Brain microvascular endothelial cell (primary cell): Measurements from ENCODE around the gene PFN3.

ENCODE experiments used
- DNase-seq: peaks from one replicate; pipeline ENCODE4 v3.0.0-alpha.2; 2020
- H3K27ac ChIP-seq: fragments of 250-450 bp; sonication (Bioruptor Pico); 2 replicates; pipeline ENCODE4 v1.5.1; 2020; ENCODE audit warnings: mild to moderate bottlenecking, moderate library complexity
- H3K27me3 ChIP-seq: fragments of 250-450 bp; sonication (Bioruptor Pico); replicated peaks from 2 replicates; pipeline ENCODE4 v1.5.1; 2020; ENCODE audit warnings: mild to moderate bottlenecking
- H3K36me3 ChIP-seq: fragments of 250-450 bp; sonication (Bioruptor Pico); replicated peaks from 2 replicates; pipeline ENCODE4 v1.5.1; 2020; ENCODE audit warnings: mild to moderate bottlenecking
- H3K4me3 ChIP-seq: 2 replicates; pipeline ENCODE4 v1.5.1; 2011; ENCODE audit warnings: low read depth, mild to moderate bottlenecking, control low read depth, low read length, moderate library complexity
- in situ Hi-C: cut with HindIII; loops from 2 replicates; pipeline ENCODE4 v1.10.0; 2017; ENCODE audit warnings: low sequenced_read_pairs, low pct_ligation_motif_present
- TF ChIP-seq, protein P1 (sequence below): IDR thresholded peaks from 2 replicates; pipeline ENCODE4 v1.5.1; 2011; ENCODE audit warnings: low read depth, mild to moderate bottlenecking, moderate library complexity, low read length, control low read depth, inconsistent platforms; ENCODE audit errors: missing control alignments

The PFN3 gene

DNA sequence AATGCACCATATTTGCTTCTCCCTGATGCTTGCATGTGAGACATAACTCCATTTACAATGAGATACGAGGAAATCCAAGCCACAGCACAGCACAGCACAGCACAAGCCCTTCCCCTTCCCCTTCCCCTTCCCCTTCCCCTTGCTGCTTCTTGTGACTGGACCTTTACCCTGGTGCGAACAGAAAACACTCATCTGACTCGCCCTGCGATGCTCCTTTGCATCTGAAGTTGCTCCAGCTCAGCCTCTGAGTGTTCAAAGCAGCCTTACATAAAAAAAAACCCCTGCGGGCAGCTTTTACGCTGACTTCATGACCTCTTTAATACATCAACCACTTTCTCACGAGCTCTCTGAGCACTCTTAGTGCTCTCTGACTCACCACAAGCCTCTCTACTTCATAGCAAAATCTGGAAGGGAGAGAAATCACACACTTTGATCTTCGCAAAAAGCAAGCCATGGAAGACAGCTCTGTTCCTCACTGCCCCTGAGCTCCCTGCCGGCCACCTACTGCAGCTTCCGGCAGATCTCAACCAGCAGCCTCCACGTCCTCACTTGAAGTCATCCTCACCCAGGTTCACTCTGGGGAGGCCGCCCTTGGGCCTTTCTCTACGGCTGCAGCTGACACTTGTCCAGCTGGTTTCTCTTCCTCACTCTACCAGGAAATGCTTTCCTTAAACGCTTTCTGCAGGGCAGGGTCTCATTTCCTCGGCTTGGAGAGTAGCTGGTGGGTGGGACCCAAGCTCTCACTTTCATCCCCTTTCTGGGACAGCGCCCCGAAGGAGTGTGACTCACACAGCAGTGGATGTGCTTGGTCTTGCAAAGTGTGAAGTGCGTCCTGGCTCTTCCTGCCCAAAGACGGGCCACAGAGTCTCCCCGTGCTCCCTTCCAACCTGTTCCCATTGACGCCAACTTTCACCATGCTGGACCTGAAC is 11.0 kb downstream of the PFN3 start:
- H3K27me3 ChIP-seq = no peaks in the 10 kb centered on the region
- no peaks in the 10 kb centered on the region for H3K36me3 ChIP-seq
- in situ Hi-C loops = no loop called here
- peak; percentile 91 for DNase-seq
- TF ChIP-seq, protein P1, sequence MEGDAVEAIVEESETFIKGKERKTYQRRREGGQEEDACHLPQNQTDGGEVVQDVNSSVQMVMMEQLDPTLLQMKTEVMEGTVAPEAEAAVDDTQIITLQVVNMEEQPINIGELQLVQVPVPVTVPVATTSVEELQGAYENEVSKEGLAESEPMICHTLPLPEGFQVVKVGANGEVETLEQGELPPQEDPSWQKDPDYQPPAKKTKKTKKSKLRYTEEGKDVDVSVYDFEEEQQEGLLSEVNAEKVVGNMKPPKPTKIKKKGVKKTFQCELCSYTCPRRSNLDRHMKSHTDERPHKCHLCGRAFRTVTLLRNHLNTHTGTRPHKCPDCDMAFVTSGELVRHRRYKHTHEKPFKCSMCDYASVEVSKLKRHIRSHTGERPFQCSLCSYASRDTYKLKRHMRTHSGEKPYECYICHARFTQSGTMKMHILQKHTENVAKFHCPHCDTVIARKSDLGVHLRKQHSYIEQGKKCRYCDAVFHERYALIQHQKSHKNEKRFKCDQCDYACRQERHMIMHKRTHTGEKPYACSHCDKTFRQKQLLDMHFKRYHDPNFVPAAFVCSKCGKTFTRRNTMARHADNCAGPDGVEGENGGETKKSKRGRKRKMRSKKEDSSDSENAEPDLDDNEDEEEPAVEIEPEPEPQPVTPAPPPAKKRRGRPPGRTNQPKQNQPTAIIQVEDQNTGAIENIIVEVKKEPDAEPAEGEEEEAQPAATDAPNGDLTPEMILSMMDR = peak; percentile 5
- peak overlapping the region; percentile 89 for H3K27ac ChIP-seq
- no peak overlapping the region for H3K4me3 ChIP-seq

DNA sequence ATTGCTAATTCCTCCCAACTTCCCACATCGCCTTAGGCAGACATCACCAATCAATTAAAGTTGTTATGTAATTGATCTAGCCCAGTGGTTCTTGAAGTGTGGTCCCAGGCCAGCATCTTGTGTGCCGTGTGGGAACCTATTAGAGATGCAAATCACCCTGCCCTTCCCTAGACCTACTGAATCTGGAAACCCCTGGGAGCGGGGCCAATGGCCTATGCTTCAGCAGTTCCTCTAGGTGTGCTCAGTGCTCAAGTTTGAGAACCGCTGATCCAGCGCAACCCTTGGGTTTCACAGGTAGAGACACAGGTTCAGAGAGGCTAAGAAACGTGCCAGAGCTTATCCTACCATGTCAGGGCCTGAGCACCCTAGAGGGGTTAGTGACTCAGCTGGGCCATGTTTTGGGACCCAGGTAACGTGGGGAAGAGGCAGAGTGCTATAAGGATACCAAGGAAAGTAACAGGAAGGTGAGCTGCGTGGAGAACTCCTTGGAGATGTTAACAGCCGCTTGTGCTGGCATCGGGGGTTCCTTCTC is 11.9 kb downstream of the PFN3 start:
- Histone ChIP-seq H3K27ac (no peak overlapping the region), H3K36me3 (no peaks in the 10 kb centered on the region), H3K4me3 (no peak overlapping the region), H3K27me3 (no peaks in the 10 kb centered on the region)
- in situ Hi-C loops = no loop called here
- TF ChIP-seq, protein P1 = no peak
- no peak for DNase-seq

DNA sequence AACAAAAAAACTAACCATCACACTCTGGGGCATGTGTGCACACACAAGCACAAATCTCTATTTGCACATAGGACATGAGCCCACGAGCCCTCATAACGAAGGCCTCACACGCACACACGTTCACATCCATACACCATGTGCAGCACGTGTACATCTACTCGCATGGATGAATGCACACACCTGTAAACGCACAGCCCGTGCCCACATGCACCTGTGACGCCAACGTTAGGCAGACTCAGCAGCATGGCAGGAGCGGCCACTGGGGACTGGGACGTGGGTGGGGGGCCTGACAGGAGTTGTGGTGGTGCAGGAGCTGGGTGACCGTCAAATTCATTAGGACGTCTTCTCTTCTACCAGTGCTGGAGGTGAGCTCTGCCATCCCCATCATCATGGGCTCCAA is 13.1 kb downstream of the PFN3 start:
- Histone ChIP-seq H3K27me3 (no peaks in the 10 kb centered on the region), H3K27ac (no peak overlapping the region)
- in situ Hi-C loops = no loop called here

DNA sequence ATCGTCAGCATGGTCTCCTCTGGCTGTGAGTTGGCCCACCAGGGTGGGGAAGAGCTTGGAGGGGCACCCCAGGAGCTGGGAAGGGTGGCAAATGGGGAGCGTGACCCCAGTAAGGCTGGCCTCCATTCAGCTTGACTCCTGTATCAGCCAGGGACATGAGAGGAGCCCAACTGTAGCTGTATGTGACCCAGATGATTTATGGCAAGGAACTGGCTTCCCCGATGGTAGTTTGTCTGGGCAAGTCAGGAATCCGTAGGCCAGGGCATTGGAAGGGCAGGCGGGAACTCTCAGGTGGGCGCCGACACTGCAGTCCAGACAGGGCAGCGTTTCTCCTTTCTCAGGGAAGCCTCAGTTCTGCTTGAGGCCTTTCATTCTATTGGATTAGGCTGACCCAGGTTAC is 13.9 kb downstream of the PFN3 start:
- in situ Hi-C loops = no loop called here
- no peaks in the 10 kb centered on the region for H3K27me3 ChIP-seq

More for the DNA sequence above, 13.1 kb downstream of the PFN3 start:
- H3K4me3 ChIP-seq = no peak overlapping the region
- no peak for DNase-seq
- H3K36me3 ChIP-seq = no peaks in the 10 kb centered on the region
- TF ChIP-seq, protein P1 = no peak

DNA sequence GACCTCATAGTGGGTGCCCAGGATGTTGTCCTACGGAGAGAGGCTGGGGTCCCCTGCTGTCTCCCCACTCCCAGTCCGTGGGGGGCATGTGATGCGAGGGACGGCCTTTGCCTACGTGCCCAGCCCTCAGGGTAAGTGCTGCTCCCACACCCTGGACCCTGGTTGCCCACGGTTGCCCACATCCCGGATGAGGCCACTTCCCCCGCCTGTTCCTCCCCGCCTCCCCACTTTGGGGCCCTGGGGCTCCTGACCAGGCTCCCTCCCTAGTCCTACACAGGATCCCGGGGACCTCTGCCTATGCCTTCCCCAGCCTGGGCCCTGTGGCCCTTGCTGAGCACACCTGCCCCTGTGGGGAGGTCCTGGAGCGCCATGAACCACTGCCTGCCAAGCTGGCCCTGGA is 14.7 kb downstream of the PFN3 start:
- no peak overlapping the region for H3K27ac ChIP-seq
- in situ Hi-C loops = no loop called here
- H3K27me3 ChIP-seq = no peaks in the 10 kb centered on the region
- TF ChIP-seq, protein P1 = no peak
- DNase-seq = no peak
- H3K4me3 ChIP-seq = no peak overlapping the region
- H3K36me3 ChIP-seq = no peaks in the 10 kb centered on the region

More for the DNA sequence above, 13.9 kb downstream of the PFN3 start:
- DNase-seq = no peak
- TF ChIP-seq, protein P1 = no peak
- Histone ChIP-seq H3K4me3 (no peak overlapping the region), H3K36me3 (no peaks in the 10 kb centered on the region), H3K27ac (no peak overlapping the region)
